ENCODE data around the gene AHSG. TPM values are rescaled to one million over a fixed set of nuclear protein-coding genes. Genes with fewer than 3 reads are reported as not detected.

AHSG gene
- total RNA-seq, 1 experiment from 2014 or later, result 222 TPM

DNA sequence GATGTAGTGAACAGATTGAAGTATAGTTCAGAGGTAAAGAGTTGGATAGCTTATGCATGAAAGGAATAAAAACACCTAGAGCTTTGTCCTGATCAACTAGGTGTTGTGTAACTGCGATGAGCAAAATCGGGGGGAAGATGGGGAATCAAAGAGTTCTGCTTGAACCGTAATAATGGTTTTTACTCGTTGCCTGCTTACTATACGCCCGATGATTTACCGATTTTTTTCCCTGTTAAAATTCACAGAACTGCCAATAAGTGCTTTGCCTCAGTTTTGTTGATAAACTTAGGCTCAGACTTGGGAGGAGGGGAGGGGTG, 43.1 kb upstream of the AHSG start:
- Histone ChIP-seq H3K4me3 (ENCODE audit: low read depth, low read length) (peak overlapping the region; percentile 46), H3K36me3 (ENCODE audit: control insufficient read depth, insufficient read depth, low read length) (no peaks in the 10 kb centered on the region; the same call in 1 of the 2 replicates), H3K4me1 (0 out of 2 replicates have a peak, but pooled peaks cover 3% of the 10 kb centered on the region), H3K9me3 (no peaks in the 10 kb centered on the region), H3K27me3 (replicated peaks; ENCODE audit: control insufficient read depth, insufficient read depth, low read length) (no peaks in the 10 kb centered on the region)
- no peaks in the 10 kb centered on the region for H3K9me3 Mint-ChIP-seq (ENCODE audit: unreplicated experiment)
- intact Hi-C loops (cut with micrococcal nuclease; ENCODE audit: unreplicated experiment), result loop anchor here (1.0 to 2.0 kb wide), 3 partner anchors 19 to 184 kb away; no protein-coding TSS in a partner anchor
- H3K27ac Mint-ChIP-seq (ENCODE audit: unreplicated experiment), result peak overlapping the region; percentile 97
- H3K36me3 Mint-ChIP-seq (ENCODE audit: insufficient read depth, unreplicated experiment), result peaks cover 46% of the 10 kb centered on the region
- H3K27me3 Mint-ChIP-seq (ENCODE audit: insufficient read depth, unreplicated experiment), result no peaks in the 10 kb centered on the region
- CTCF ChIA-PET, result interaction anchor here (0.5 to 1.6 kb wide), 6 partner anchors 29 to 258 kb away, joined by 3 to 5 read pairs (median 4); no protein-coding TSS in a partner anchor
- BruUV-seq (replicated peaks), result TSS peak; percentile 84
- DNase-seq, result no peak
- POLR2A ChIA-PET, result interaction anchor here (0.5 to 1.7 kb wide), 10 partner anchors 15 to 257 kb away, joined by 3 to 17 read pairs (median 5); partner anchors contain the start of gene EIF4A2
- TF ChIP-seq, protein P1, sequence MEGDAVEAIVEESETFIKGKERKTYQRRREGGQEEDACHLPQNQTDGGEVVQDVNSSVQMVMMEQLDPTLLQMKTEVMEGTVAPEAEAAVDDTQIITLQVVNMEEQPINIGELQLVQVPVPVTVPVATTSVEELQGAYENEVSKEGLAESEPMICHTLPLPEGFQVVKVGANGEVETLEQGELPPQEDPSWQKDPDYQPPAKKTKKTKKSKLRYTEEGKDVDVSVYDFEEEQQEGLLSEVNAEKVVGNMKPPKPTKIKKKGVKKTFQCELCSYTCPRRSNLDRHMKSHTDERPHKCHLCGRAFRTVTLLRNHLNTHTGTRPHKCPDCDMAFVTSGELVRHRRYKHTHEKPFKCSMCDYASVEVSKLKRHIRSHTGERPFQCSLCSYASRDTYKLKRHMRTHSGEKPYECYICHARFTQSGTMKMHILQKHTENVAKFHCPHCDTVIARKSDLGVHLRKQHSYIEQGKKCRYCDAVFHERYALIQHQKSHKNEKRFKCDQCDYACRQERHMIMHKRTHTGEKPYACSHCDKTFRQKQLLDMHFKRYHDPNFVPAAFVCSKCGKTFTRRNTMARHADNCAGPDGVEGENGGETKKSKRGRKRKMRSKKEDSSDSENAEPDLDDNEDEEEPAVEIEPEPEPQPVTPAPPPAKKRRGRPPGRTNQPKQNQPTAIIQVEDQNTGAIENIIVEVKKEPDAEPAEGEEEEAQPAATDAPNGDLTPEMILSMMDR (IDR thresholded peaks at IDR 0.05; ENCODE audit: insufficient read depth in 1 of 2, low read depth in 1 of 2, low read length in 1 of 2, severe bottlenecking in 1 of 2, unreplicated experiment in 1 of 2), result no peak
- H3K4me1 Mint-ChIP-seq (ENCODE audit: low read depth, unreplicated experiment), result peaks cover 25% of the 10 kb centered on the region
- peak overlapping the region; percentile 100 for H3K4me3 Mint-ChIP-seq (ENCODE audit: unreplicated experiment)

DNA sequence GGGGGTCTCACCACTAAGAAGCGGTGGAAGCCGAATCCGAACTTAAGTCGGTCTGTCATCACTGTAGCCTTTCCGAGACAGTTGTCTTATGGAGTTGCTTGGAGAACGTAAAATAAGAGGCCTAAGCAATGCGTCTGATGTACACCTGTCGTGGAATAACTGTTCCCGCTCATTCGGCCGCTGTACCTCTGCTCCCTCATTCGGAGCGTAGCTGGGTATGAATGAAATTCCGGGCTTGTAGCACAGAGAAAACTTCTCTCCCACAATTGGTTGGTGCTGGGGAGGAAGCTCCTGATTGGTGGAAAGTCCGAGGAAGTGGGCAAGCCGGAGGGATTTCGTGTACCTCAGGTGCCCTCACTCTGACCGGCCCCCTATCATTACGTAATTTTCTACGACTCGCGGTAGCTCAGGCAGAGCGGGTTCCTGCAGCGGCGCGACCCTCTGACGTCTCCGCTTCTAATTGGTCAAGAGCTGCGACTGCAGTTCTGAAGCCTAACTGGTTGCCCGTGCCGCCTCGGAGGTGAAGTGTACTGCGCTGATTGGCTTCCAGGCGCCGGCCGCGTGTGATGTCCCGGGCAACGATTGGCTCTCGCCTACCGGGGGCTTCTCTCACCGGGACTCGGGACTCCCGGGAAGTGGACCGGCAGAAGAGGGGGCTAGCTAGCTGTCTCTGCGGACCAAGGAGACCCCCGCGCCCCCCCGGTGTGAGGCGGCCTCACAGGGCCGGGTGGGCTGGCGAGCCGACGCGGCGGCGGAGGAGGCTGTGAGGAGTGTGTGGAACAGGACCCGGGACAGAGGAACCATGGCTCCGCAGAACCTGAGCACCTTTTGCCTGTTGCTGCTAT, 42.5 kb upstream of the AHSG start, which contains the start of gene DNAJB11:
Gene DNAJB11, plus strand, starts transcription at position 625 of the 845 bp plus-strand sequence. Its CDS starts 178 bp downstream, at position 803.
- ChIA-PET CTCF (interaction anchor here (0.5 to 1.6 kb wide), 5 partner anchors 29 to 106 kb away, joined by 3 to 5 read pairs (median 3); no protein-coding TSS in a partner anchor), POLR2A (interaction anchor here (0.5 to 1.7 kb wide), 20 partner anchors 14 to 1067 kb away, joined by 3 to 17 read pairs (median 4); partner anchors contain the start of genes EIF4A2 and TRA2B)
- peak; percentile 98 to 99 for DNase-seq
- Histone ChIP-seq H3K4me3 (ENCODE audit: low read depth, low read length) (peak within 1 kb of the TSS; percentile 84), H3K27me3 (replicated peaks; ENCODE audit: control insufficient read depth, insufficient read depth, low read length) (no peaks in the 10 kb centered on the region), H3K9me3 (no peaks in the 10 kb centered on the region), H3K36me3 (ENCODE audit: control insufficient read depth, insufficient read depth, low read length) (no peaks in the 10 kb centered on the region; the same call in 1 of the 2 replicates), H3K4me1 (0 out of 2 replicates have a peak, but pooled peaks cover 3% of the 10 kb centered on the region)
- intact Hi-C loops (cut with micrococcal nuclease; ENCODE audit: unreplicated experiment), result loop anchor here (1.0 to 2.0 kb wide), 3 partner anchors 18 to 183 kb away; no protein-coding TSS in a partner anchor
- H3K27me3 Mint-ChIP-seq (ENCODE audit: insufficient read depth, unreplicated experiment), result no peaks in the 10 kb centered on the region
- peaks cover 48% of the 10 kb centered on the region for H3K36me3 Mint-ChIP-seq (ENCODE audit: insufficient read depth, unreplicated experiment)
- peak within 1 kb of the TSS; percentile 97 for H3K27ac Mint-ChIP-seq (ENCODE audit: unreplicated experiment)
- no TSS peak for BruUV-seq (replicated peaks)
- no peaks in the 10 kb centered on the region for H3K9me3 Mint-ChIP-seq (ENCODE audit: unreplicated experiment)
- H3K4me3 Mint-ChIP-seq (ENCODE audit: unreplicated experiment), result peak within 1 kb of the TSS; percentile 100
- H3K4me1 Mint-ChIP-seq (ENCODE audit: low read depth, unreplicated experiment), result peaks cover 25% of the 10 kb centered on the region
- TF ChIP-seq, protein P1 (IDR thresholded peaks at IDR 0.05; ENCODE audit: insufficient read depth in 1 of 2, low read depth in 1 of 2, low read length in 1 of 2, severe bottlenecking in 1 of 2, unreplicated experiment in 1 of 2), result peak in 1 of 2 experiments; percentile 1
